ENCODE measurements around the gene STOML2.

STOML2 gene

GRCh38 chr9:35111001-35111933, 8.3 kb upstream of the STOML2 start:
- no peaks in the 10 kb centered on the region for H3K36me3 Mint-ChIP-seq
- H3K9me3 Mint-ChIP-seq (ENCODE audit: low read depth): no peaks in the 10 kb centered on the region
- H3K27me3 Mint-ChIP-seq: no peaks in the 10 kb centered on the region
- H3K27ac Mint-ChIP-seq: peak overlapping the region; percentile 81
- peak overlapping the region; percentile 81 for H3K4me3 Mint-ChIP-seq
- H3K4me1 Mint-ChIP-seq (ENCODE audit: low read depth): peaks cover 56% of the 10 kb centered on the region

- peaks cover 2% of the 10 kb centered on the region for H3K36me3 Mint-ChIP-seq
- H3K9me3 Mint-ChIP-seq (ENCODE audit: low read depth): no peaks in the 10 kb centered on the region
- no peak overlapping the region for H3K27ac Mint-ChIP-seq
- no peaks in the 10 kb centered on the region for H3K27me3 Mint-ChIP-seq
- peaks cover 49% of the 10 kb centered on the region for H3K4me1 Mint-ChIP-seq (ENCODE audit: low read depth)
- peak overlapping the region; percentile 81 for H3K4me3 Mint-ChIP-seq
Measured at GRCh38 chr9:35110327-35110761, 7.4 kb upstream of the STOML2 start.

GRCh38 chr9:35108946-35109575, 6.1 kb upstream of the STOML2 start:
- no peaks in the 10 kb centered on the region for H3K9me3 Mint-ChIP-seq (ENCODE audit: low read depth)
- no peak overlapping the region for H3K4me3 Mint-ChIP-seq
- peaks cover 2% of the 10 kb centered on the region for H3K36me3 Mint-ChIP-seq
- no peak overlapping the region for H3K27ac Mint-ChIP-seq
- H3K4me1 Mint-ChIP-seq (ENCODE audit: low read depth): peaks cover 36% of the 10 kb centered on the region
- no peaks in the 10 kb centered on the region for H3K27me3 Mint-ChIP-seq

GRCh38 chr9:35108461-35108860, 5.5 kb upstream of the STOML2 start:
- Mint-ChIP-seq H3K36me3 (peaks cover 2% of the 10 kb centered on the region), H3K4me3 (no peak overlapping the region), H3K27me3 (no peaks in the 10 kb centered on the region), H3K9me3 (ENCODE audit: low read depth) (no peaks in the 10 kb centered on the region), H3K4me1 (ENCODE audit: low read depth) (peaks cover 33% of the 10 kb centered on the region), H3K27ac (no peak overlapping the region)

- H3K36me3 Mint-ChIP-seq: peaks cover 2% of the 10 kb centered on the region
- no peaks in the 10 kb centered on the region for H3K9me3 Mint-ChIP-seq (ENCODE audit: low read depth)
- H3K4me1 Mint-ChIP-seq (ENCODE audit: low read depth): peaks cover 35% of the 10 kb centered on the region
- H3K27me3 Mint-ChIP-seq: no peaks in the 10 kb centered on the region
- H3K4me3 Mint-ChIP-seq: no peak overlapping the region
- no peak overlapping the region for H3K27ac Mint-ChIP-seq
Measured at GRCh38 chr9:35107297-35108290, 4.7 kb upstream of the STOML2 start.

GRCh38 chr9:35106343-35106730, 3.4 kb upstream of the STOML2 start:
- Mint-ChIP-seq H3K4me3 (no peak overlapping the region), H3K36me3 (peaks cover 2% of the 10 kb centered on the region), H3K4me1 (ENCODE audit: low read depth) (peaks cover 31% of the 10 kb centered on the region), H3K27me3 (no peaks in the 10 kb centered on the region), H3K9me3 (ENCODE audit: low read depth) (no peaks in the 10 kb centered on the region), H3K27ac (no peak overlapping the region)

GRCh38 chr9:35105571-35106342, 2.8 kb upstream of the STOML2 start:
- Mint-ChIP-seq H3K36me3 (peaks cover 2% of the 10 kb centered on the region), H3K27ac (no peak overlapping the region), H3K4me1 (ENCODE audit: low read depth) (peaks cover 28% of the 10 kb centered on the region), H3K9me3 (ENCODE audit: low read depth) (no peaks in the 10 kb centered on the region), H3K27me3 (no peaks in the 10 kb centered on the region), H3K4me3 (no peak overlapping the region)

- Mint-ChIP-seq H3K36me3 (peaks cover 2% of the 10 kb centered on the region), H3K27me3 (no peaks in the 10 kb centered on the region), H3K4me3 (no peak overlapping the region), H3K9me3 (ENCODE audit: low read depth) (no peaks in the 10 kb centered on the region), H3K27ac (peak overlapping the region; percentile 46), H3K4me1 (ENCODE audit: low read depth) (peaks cover 28% of the 10 kb centered on the region)
Measured at GRCh38 chr9:35105126-35105525, 2.2 kb upstream of the STOML2 start.

- Mint-ChIP-seq H3K27ac (no peak overlapping the region), H3K27me3 (no peaks in the 10 kb centered on the region), H3K4me3 (no peak overlapping the region), H3K4me1 (ENCODE audit: low read depth) (peaks cover 26% of the 10 kb centered on the region), H3K36me3 (peaks cover 2% of the 10 kb centered on the region), H3K9me3 (ENCODE audit: low read depth) (no peaks in the 10 kb centered on the region)
Measured at GRCh38 chr9:35104586-35104985, 1.7 kb upstream of the STOML2 start.

GRCh38 chr9:35103660-35104191, 795 bp upstream of the STOML2 start:
- Mint-ChIP-seq H3K4me3 (peak overlapping the region; percentile 98), H3K27me3 (no peaks in the 10 kb centered on the region), H3K9me3 (ENCODE audit: low read depth) (no peaks in the 10 kb centered on the region), H3K4me1 (ENCODE audit: low read depth) (peaks cover 24% of the 10 kb centered on the region), H3K36me3 (peaks cover 2% of the 10 kb centered on the region), H3K27ac (peak overlapping the region; percentile 98)

GRCh38 chr9:35102465-35102768, 514 bp downstream of the STOML2 start:
- Mint-ChIP-seq H3K9me3 (ENCODE audit: low read depth) (no peaks in the 10 kb centered on the region), H3K27ac (peak overlapping the region; percentile 98), H3K4me3 (peak overlapping the region; percentile 98), H3K36me3 (peaks cover 2% of the 10 kb centered on the region), H3K4me1 (ENCODE audit: low read depth) (peaks cover 27% of the 10 kb centered on the region), H3K27me3 (no peaks in the 10 kb centered on the region)

GRCh38 chr9:35097573-35097972, 5.4 kb downstream of the STOML2 start:
- no peaks in the 10 kb centered on the region for H3K27me3 Mint-ChIP-seq
- H3K9me3 Mint-ChIP-seq (ENCODE audit: low read depth): no peaks in the 10 kb centered on the region
- no peak overlapping the region for H3K27ac Mint-ChIP-seq
- H3K36me3 Mint-ChIP-seq: peaks cover 2% of the 10 kb centered on the region
- peaks cover 38% of the 10 kb centered on the region for H3K4me1 Mint-ChIP-seq (ENCODE audit: low read depth)
- peak overlapping the region; percentile 47 for H3K4me3 Mint-ChIP-seq

GRCh38 chr9:35096035-35096849, 6.7 kb downstream of the STOML2 start, which contains the start of gene PIGO:
Gene PIGO, minus strand, starts transcription at chr9:35096591. Its CDS starts 1,026 bp downstream, at chr9:35095565.
- H3K4me1 Mint-ChIP-seq (ENCODE audit: low read depth): peaks cover 31% of the 10 kb centered on the region

More at GRCh38 chr9:35096035-35096849, 6.7 kb downstream of the STOML2 start, which contains the start of gene PIGO:
- Mint-ChIP-seq H3K36me3 (peaks cover 2% of the 10 kb centered on the region), H3K9me3 (ENCODE audit: low read depth) (no peaks in the 10 kb centered on the region), H3K4me3 (peak within 1 kb of the TSS; percentile 90), H3K27ac (peak within 1 kb of the TSS; percentile 86), H3K27me3 (no peaks in the 10 kb centered on the region)

All from activated naive CD8-positive, alpha-beta T cell (primary cell).